ENCODE results near the gene CCNL2.

- no peak for TF ChIP-seq CTCF (IDR thresholded peaks at IDR 0.05)
- no peak for TF ChIP-seq POLR2A (IDR thresholded peaks at IDR 0.05)
- TF ChIP-seq POLR2AphosphoS5 (IDR thresholded peaks at IDR 0.05; ENCODE audit: insufficient read depth in 1 of 2, low read depth in 1 of 2) = no peak
These were observed 59.0 kb downstream of the CCNL2 start for GRCh38 chr1:1340185-1340584.

All from vagina (tissue), 2 donors.